NOMO-1 (cell line): ENCODE results near the gene SAP30L.

ENCODE experiments used
- DNase-seq, 2 experiments: peaks; one replicate each; lab custom pipeline; 2025; ENCODE audit not compliant: unreplicated experiment in 2 of 2; lab: John Stamatoyannopoulos, UW

Gene SAP30L

DNA sequence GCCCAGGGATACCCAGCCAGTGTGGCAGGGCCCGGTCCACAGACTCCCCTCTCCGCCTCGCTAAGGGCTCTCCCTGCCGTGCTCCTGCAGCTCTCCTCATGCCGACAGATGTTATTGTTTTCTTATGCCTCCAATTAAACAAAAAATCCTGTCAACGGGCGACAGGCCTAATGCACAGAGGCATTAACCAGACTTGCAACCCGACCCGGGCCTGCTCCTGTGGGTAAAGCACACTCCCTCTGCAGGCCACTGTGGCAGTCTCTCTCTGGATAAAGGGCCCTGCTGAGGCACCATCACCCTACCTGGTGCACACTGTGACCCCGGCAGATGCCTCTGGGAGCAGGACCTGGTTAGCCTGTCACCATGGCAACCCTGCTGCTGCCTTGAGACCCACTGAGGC is 59.8 kb downstream of the SAP30L start:
- DNase-seq = no peak

DNA sequence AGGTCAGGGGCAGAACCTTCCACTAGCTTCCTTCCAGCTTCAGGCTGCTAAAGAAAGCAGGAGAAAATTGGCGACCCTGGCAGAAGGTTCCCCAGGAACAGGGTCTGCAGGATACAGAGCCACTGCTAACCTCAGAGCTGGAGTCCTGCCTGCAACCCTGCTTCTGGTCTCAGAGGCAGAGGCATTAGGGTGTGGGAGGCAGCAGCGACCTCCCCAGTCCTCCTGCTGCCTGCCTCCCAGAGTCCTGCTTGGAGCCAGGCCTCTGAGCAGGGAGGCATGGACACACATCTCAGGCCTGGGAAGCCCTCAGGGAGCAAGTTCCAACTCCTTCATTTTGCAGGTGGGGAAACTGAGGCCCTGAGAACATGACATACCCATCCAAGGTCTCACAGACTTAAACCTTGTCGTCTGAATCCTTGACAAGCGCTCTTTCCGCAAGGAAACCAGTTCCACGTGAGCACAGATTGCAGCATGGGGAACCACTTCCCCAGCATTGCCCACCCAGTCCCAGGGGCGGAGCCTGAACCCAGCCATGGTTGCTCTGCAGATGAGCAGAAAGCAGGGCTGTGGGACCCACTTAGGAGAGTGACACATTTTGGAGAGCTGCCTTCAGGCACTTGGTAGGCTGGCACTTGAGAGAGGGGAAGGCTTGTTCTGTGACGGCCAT is 60.4 kb downstream of the SAP30L start:
- DNase-seq = no peak

DNA sequence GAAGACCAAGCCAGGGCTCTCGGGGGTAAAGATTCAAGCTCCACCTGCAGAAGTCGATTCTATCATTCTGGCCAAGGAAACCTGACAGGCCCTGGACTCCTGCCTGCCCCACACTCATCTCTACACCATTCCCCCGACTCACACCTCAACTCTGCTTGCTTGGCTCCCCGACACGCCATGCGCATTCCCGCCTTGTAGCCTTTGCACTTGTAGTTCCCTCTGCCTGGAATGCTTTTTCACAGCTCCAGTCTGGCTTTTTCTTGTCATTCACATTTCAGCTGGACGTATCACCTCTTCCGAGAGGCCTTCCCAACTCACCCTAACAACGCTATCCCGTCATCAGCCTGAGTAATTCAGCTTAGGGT is 60.9 kb downstream of the SAP30L start:
- no peak for DNase-seq

DNA sequence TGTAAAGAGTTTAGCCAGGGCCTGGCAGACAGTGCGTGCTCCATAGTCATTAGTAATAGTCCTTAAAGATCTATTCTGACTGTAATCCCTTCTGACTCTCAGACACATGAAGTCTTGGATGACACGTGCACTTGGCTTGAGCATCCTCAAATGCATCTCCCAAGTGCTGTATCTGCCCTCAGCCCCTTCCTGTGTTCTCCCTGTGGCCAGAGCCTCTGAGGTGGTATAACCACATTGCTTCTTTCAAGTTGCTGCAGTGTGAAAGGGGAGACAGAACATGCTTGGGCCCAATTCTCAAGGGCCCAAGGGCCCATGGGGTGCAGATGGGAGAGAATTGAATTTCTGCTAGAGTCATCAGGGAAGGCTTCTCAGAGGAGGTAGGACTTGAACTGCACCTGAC is 62.3 kb downstream of the SAP30L start:
- DNase-seq = no peak

DNA sequence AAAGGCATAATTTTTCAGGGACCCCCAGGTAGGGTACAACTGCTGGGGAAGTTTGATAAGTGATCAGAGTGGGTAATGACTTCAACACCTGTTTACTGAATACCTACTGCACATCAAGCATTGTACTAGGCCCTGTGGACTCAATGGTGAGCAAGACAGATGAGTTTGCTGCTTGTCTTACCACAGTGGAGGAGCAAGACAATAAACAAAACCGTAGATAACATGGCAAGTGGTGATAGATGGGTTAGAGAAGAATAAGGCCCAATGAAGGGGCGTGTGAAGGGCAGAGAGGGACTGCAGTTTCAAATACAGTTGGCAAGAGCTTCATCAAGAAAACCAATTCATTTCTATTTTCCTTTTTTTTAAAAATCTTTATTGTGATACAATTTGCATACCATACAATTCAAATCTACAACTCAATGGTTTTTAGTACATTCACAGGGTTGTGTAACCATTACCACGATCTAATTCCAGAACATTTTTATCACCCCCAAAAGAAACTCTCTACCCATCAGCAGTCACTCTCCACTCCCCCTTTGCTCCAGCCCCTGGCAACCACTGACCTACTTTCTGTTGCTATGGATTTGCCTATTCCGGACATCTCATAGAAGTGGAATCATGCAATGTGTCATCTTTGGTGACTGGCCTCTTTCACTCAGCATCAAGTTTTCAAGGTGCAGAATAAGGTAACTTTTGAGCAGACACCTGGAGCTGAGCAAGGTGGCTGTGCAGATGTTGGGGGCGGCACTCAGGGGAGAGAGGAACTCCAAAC is 64.2 kb downstream of the SAP30L start:
- DNase-seq = no peak
